GM18870 (cell line): ENCODE results near the gene TRAPPC3L.
A peak's percentile ranks its signal among the peaks of the same experiment; 100 is the strongest.

Experiments used
- ATAC-seq: cut with Tn5 transposase; IDR thresholded peaks from one replicate; pipeline ENCODE4 v1.9.1; 2021; ENCODE audit warnings: moderate library complexity; ENCODE audit not compliant: unreplicated experiment

Gene TRAPPC3L

DNA sequence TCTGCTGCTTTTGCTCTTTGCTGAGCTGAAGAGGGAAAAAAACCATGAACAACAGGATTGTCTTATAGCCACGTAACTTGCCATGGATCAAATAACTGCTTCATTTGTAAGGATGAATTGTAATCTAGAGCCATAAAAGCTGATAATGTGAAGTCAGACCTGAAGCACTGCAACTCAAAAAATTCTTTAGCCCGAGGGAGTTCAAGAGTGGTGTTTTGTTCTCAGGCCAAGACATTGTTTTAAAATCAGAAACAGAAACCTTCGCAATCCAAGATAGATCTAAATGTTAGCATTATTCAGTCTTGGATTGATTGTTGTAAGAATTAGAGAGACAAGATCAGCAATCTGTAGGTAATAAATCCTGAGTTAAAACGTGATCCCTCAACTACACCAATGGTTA lies at the start of gene TRAPPC3L:
Gene TRAPPC3L, minus strand, starts transcription at position 34 of the 400 bp plus-strand sequence. CDS start 170 bp downstream, outside the sequence.
- ATAC-seq: no peak

DNA sequence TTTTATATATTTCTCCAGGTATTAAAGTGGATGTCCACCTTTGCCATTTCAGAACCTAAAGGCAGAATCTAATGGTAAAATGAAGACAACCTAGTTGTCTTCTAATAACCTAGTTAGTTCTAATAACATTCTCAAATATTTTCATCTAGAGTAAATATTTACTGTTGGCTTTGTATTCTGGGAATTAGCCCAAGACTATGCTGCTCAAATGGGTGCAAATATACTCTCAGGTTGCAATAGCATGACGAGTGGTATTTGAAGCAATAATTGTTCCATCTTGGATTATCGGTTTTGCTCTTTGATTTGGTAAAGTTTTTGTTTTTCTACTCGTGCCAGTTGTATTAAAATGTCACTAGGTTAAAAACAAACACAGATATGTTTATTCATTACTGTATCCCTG lies 49.8 kb upstream of the TRAPPC3L start:
- ATAC-seq: no peak

DNA sequence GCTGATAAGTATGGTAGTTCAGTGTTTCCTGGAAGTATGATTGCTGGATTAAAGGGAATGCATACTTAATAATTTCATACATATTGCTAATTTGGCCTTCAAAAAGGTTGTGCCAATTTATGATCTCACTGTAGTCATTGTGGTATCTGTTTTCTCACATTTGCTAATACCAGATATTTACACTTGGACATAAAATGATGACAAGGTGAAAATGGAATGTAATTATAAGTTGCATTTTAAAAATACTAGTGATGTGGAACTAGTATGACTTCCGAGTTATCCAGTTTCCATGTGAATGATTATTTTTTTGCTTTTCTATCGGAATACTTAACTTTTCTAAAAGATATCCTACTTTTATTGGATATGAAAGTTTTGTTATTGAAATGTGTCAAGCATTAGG lies 41.3 kb upstream of the TRAPPC3L start:
- no peak for ATAC-seq

DNA sequence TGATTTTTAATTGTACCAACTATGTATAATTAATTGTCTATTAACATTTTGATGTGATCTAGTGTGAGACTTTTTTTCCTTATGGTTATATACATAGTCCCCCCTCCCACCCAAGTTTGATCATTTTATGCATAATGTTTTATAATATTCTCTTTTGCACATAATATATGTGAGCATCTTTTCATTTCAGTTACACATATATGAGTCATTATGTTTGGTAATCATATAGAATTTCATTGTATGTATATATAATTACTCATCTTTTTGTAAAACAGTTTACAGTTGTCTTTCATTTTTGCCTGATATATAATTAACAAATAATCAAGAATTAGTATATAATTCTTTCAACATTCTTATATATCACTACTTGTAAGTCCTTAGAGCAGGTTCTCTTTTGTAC lies 40.8 kb upstream of the TRAPPC3L start:
- ATAC-seq: no peak

DNA sequence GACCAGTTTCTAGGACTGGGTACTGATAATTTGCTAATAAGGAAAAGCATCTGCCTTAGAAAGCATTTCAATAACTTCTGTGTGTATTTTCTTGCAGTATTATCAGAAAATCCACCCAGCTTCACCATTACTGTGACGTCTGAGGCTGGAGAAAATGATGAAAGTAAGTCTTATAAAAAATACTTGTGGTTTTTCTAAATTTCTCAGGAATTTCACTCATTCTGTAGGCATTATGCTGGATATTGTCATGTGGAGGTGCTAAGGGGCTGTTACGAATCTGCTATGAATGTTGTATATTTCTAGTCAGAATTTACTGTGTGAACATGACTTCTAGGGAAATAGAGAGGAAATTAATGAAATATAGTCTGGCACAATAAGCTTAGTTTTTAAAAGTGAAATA lies 34.7 kb upstream of the TRAPPC3L start:
- no peak for ATAC-seq

DNA sequence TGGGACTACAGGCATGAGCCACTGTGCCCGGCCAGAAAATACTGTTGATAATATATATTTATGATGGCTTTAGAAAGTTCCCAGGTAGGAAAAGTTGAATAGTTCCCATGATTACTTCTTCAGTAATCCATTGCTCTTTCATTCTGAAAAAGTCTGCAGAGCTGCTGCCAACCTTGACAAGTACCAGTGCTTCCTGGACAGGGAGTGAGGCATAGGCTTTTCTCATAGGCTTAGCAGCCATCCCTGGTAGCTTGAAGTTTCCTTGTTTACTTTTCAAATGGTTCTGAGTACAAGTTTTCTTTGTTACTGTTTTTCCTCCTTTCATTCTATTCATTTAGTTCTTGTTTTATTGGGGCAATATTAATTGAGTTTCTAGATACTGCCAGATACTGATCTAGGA lies 33.7 kb upstream of the TRAPPC3L start:
- no peak for ATAC-seq

DNA sequence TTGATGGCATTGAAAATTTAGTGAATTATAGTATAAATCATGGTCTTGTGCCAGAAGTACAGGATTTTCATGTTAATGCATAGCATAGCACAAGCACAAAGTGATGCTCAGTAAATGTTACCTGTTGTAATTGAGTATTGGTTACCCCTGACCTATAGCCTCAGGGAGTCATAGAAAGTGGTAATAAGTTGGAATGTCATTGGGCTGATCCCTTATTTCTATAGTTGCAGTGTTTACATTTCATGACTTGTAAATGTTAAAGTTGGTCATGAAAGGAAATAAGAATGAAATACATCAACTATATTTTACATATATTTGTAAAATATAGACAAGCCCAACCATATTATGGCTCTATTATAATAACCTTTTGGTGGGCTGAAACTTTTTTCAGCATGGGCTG lies 32.9 kb upstream of the TRAPPC3L start:
- ATAC-seq: no peak

DNA sequence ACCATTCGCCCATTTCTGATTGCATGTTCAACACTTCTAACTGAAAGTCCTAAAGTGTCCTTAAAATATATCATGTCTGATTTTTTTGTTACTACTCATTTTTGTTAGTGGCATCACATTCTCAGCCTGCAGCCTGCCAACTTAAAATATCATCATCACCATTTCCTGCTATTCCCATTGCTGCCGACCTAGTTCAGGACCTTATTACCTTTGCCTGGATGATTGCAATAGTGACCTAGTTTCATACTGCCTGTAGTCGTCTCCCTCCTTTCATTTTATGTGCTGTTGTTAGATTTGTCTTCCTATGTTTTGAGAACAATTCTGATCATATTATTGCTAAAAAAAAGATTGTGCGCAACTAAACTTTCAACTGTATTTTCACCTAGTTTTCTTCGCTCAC lies 32.0 kb upstream of the TRAPPC3L start:
- ATAC-seq: no peak

DNA sequence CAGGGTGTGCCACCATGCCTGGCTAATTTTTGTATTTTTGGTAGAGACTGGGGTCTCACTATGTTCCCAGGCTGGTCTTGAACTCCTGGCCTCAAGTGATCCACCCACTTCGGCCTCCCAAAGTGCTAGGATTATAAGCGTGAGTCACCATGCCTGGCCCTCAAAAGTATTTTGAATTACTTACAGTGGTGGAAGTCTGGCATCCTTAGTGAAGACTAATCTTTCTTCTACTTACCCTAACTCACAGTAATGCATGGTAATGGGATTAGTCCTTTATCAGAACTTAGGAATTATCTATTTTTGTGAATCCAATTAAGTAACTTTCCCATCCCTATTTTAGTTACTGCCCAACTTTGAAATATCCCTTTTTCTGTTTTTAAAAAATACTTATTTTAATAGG lies 29.7 kb upstream of the TRAPPC3L start:
- no peak for ATAC-seq

DNA sequence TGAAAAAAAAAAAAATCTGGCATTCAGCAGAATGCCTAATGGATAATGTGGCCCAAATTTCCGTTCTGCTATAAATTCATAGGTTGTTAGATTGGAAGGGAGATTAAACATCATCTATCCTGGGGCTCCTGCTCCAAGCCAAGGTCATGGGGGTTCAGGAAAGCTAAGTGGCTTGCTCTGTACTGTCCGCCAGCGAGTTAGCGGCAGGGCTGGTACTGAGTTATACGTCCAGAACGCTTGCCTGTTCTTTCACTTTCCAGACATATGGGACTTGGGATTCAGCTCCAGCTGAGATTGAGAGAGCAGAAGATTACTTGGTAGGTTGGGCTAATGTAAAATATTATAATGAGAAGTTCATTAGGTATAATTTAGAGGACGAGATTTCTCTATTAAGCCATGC lies 26.7 kb upstream of the TRAPPC3L start:
- ATAC-seq: no peak

DNA sequence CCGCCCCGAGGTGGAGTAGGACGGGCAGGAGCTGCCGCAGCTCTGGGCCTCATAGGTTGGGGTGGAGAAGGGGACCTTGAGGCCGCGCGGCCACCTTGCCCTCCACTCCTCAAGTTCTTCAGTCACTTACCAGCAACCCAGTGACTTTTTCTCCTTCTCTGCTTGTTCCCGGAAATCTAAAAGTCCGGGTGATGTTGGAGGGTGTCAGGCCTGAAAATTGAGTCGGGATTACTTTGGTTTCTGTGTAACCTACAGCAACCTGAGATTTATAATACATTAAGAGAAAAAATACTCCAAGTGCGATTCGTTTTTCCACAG lies 26.2 kb upstream of the TRAPPC3L start:
- no peak for ATAC-seq

DNA sequence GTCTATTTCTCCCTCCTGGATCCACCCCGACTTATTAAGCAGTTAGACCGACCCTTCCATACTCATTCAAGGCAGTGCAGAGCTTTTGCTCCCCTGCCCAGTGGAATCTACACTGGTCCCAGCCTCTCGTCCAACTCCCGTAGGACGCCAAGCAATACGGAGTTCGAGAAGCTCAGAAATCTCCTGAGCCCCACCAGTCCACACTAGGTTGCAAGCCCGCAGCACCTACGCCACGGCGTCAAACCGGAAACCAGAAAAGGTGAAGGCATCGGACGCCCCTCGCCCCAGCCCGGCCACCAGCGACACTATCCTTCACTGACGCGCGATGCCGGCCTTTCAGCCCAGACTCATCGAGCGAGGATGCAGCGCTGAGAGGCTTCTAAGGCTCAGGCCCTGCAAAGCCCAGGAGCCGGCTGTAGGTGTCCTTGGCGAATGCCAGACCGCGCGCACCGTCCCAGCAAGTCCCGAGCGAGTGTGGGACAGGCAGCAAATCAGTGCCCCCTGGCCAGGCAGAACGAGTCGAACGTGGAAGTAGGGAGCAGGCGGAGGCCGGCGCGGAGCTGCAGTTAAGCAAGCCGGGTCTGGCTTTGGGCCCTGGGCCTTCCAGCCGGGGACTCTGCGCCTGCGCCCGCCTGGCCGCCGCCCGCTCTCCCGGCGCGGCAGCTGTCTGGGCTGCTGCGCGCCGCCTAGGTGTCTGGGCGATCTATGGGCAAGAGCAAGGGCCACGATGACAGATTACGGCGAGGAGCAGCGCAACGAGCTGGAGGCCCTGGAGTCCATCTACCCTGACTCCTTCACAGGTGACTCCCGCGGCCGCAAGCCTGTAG lies 25.6 kb upstream of the TRAPPC3L start, which contains the start of gene RWDD1:
Gene RWDD1, plus strand, starts transcription at position 649 of the 827 bp plus-strand sequence. Its CDS starts 79 bp downstream, at position 728.
- peak; percentile 87 for ATAC-seq

DNA sequence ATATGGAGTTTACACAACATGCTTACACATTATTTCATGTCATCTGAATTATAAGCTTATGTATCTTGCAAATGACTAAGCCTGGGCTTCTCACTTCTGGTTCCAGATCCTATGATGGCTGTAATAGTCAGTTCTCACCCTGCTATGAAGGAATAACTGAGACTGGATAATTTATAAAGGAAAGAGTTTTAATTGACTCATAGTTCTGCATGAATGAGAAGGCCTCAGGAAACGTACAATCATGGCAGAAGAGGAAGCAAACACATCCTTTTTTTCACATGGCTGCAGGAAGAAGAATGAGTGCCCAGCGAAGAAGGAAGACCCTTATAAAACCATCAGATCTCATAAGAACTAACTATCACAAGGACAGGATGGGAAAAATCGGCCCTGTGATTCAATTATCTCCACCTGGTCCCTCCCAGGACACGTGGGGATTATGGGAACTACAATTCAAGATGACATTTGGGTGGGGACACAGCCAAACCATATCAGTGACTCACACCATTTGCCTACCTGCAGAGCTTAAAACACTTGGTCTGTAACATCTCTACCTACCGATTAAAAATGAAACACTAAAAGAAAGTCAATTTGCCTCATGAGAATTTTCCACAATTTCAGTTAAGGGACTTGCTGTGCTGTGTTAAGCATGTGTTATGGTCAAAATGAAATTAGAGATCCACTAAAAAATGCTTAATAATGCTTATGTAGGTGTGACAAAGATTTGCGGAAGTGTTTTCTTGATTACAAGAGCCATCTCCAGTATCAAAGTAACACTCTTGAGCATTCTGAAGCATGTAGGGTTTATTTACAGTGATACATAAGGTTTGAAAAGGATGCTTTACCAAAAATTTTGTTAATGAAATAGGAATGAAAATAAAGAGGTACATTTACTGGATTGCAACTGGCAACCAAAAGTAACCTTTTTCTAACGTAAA lies 23.6 kb upstream of the TRAPPC3L start:
- ATAC-seq: no peak

DNA sequence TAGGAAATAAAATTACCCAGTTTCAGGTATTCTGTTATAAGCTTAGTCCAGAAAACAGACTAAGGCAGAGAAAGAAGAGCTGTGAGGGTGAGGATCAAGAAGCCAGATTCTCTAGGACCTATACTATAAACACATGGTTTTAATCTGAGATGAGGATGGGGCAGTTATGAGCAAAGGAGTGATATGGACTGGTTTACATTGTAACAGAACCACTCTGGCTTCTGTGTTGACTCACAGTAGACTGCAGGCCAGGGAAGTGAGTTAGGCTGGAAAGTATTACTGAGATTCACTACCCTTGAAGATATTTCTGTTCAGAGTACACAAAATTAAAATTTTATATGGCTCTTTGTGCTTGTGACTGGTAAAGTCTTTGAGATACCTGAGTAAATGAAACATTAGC lies 22.6 kb upstream of the TRAPPC3L start:
- ATAC-seq: no peak

DNA sequence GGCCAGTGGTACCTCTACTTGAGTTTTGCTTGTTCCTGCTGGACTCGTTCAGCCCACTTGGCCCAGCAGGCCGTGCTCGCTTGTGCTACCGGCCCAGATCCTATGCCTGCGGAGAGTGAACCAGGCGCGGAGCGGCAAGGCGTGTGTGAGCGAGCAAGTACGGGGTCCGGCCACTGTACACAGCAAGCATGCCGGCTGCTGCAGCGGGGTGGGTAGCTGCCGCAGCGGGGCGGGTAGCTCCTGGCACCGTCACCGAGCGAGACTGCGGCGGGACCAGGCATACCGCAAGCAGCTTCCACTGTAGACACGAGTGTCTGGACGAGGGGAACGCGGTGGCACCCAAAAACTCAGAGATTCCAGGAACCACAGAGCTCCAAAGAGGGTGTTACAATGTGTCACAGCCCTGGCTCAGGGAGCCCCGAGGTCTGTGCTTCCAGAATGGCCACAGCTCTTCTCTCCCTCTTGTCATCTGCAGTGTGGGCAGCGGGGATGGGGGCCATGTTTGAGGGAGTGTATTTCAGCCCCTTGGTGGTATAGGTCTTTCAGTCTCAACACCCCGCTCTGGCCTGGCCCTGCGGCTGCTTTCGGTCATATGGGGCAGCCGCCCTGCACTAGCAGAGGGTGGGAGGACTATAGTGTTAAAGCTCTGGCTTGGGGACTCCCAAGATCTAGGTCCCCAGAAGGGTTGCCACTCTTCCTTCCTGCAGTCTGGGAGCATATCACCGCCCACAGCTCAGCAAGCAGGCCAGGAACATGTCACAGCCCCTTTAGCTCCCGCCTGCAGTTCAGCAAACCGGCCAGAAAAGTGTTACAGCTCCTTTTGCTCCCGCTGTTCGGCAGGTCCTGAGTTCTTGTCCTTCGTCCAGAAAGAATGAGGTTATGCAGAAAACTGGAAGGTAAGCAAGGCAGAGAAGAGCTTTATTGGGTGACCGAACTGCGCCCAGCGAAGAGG lies 19.7 kb upstream of the TRAPPC3L start:
- no peak for ATAC-seq

DNA sequence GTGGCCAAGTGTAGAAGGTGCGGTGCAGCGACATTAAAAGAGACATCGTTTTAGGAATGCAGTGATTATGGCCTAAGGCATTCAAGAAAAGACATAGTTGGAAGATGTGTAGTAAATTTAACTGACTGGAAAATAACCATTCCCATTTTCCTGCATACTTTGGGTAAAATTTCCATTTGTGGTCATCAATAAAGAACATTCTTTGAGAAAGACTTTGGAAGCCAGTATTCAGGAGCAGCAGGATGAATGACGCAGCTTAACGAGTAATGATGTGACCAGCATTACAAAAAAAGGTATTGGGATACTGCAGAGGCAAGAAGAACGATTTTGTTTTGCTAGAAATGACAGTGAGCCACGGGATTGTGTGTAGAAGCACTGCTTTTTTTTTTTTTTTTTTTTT lies 18.8 kb upstream of the TRAPPC3L start:
- no peak for ATAC-seq

DNA sequence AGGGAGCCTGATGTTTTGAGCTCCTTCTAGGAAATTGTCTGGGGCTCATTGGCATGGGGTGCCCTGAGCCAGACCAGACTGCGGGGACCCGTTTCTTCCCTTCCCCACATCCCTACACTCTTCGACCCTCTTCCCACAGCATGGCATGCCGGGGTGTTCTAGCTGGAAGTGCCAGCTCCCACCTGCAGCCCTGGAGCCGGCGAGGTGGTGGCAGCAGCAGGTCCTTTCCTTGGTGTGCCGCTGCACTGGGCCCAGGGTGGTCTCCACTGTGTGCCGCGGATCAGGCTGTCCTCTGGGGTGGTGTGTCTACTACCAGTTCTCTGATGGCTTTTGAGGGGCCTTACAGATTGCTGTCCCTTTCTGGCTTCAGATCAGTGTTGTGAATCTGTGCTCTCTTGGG lies 18.3 kb upstream of the TRAPPC3L start:
- ATAC-seq: no peak

DNA sequence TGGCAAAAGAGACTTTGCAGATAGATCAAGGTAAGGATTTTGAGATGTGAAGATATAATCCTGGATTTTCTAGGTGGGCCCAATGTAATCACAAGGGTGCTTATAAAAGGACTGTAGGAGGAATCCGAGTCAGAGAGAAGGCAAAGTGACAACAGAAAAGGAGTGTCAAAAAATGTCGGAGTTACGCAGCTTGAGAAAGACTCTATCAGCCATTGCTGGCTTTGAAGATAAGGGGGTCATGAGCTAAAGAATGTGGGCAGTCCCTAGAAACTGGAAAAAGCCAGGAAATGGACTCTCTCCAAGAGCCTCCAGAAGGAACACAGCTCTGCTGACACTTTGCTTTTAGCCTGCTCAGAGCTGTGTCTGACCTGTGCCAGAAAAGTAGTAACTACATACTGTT lies 17.1 kb upstream of the TRAPPC3L start:
- no peak for ATAC-seq

DNA sequence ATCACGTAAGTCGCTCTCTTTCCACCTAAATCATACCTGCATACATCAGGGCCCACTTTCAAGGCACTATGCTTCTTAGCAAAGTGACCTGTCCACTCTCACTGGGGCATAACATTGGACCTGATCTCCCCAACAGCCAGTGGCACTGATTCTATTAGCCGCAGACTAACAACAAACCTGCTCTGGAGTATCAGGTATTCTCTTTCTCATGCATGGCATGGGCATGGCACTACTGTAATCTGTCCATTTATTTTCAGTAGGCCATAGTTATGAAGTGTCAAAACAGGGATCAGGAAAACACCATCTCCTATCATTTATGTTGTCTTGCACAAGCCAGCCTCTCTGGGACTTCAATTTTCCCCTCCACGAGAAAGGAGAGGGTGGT lies 16.5 kb upstream of the TRAPPC3L start:
- ATAC-seq: no peak

DNA sequence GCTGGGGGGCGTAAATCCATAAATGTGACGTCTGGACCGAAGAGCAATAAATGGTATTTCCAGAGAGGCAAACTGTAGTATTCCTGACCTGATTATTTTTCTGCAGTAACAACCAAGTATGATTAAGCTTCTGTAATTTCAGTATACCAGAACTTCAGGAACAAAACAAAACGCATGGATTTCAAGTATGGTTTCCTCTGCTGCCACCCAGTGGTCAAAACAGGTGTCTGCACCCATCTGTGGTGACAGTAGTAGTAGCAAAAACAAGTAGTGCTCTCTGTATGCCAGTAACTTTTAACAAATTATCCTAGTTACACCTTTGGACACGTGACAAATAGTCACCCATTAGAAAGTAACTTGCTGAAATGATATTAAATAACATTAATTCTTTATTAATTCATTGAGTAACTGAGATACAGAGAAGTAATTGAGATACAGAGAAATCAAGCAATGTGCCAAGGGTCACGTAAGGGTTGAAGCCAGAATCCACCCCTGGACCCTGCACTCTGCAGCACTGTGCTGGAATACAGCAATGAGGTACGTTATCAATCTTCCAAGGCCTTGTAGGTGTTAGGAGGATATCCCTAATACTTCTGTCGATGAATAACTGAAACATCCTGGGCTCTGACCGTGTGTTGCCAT lies 16.0 kb upstream of the TRAPPC3L start:
- ATAC-seq: peak; percentile 65
